ENCODE data around the gene RAB40AL. TPM values are rescaled to one million over a fixed set of nuclear protein-coding genes. Genes with fewer than 3 reads are reported as not detected.

The RAB40AL gene
- total and polyA plus RNA-seq, 10 of the 15 experiments (the other 5 are each of a cell fraction or from before 2014, with no cell fraction given): 0.13 to 0.45 (median 0.23) TPM; not detected in 4

DNA sequence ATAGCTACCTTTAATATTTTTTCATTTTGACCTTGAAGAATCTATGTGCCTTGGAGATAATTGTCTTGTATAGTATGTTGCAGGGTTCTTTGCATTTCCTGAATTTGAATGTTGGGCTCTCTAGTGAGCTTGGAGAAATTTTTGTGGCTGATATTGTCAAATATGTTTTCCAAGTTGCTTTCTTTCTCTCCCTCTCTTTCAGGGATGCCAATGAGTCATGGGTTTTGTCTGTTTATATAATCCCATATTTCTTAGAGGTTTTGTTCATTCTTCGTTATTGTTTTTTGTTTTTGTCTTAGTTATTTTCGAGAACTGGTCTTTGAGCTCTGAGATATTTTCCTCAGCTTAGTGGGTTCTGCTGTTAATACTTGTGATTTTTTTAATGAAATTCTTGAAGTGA lies 20.7 kb downstream of the RAB40AL start:
- Histone ChIP-seq H3K27ac (ENCODE audit: control insufficient read depth, insufficient read depth) (no peak overlapping the region), H3K27me3 (replicated peaks in 1 of 2; ENCODE audit: control insufficient read depth in 2 of 2, insufficient read depth in 2 of 2, low read length in 1 of 2) (no peaks in the 10 kb centered on the region), H3K4me2 (ENCODE audit: control insufficient read depth, insufficient read depth) (no peak overlapping the region), H3K79me2 (ENCODE audit: control insufficient read depth, insufficient read depth, low read length) (no peaks in the 10 kb centered on the region), H3K9ac (ENCODE audit: control insufficient read depth, insufficient read depth, low read length) (no peak overlapping the region), H3K36me3 (ENCODE audit: control insufficient read depth in 2 of 2, insufficient read depth in 2 of 2, low read length in 1 of 2) (no peaks in the 10 kb centered on the region), H3K9me3 (replicated peaks; ENCODE audit: control insufficient read depth, insufficient read depth, low read length) (no peaks in the 10 kb centered on the region), H3K4me1 (ENCODE audit: control insufficient read depth, insufficient read depth, low read length) (no peaks in the 10 kb centered on the region), H2AFZ (ENCODE audit: control insufficient read depth, low read depth, low read length) (no peak overlapping the region), H3K4me3 (no peak overlapping the region), H4K20me1 (ENCODE audit: control insufficient read depth, insufficient read depth) (no peaks in the 10 kb centered on the region)
- ChIA-PET POLR2A (no interaction called here), SMC1A (ENCODE audit: uncharacterized antibody, unreplicated experiment) (interaction anchor here (0.8 kb wide), 1 partner anchor 11 kb away, joined by 3 read pairs; no protein-coding TSS in a partner anchor), CTCF (interaction anchor here (1.6 kb wide), 1 partner anchor 23 kb away, joined by 3 read pairs; no protein-coding TSS in a partner anchor), RAD21 (ENCODE audit: unreplicated experiment) (interaction anchor here (0.6 kb wide), 1 partner anchor 20 kb away, joined by 3 read pairs; no protein-coding TSS in a partner anchor)
- in situ Hi-C loops (cut with MboI): no loop called here
- ATAC-seq (no peak), DNase-seq (ENCODE audit: low read depth, low spot score) (no peak), FAIRE-seq (no peak)
- TF ChIP-seq RFX5 (IDR thresholded peaks at IDR 0.05; ENCODE audit: low read depth, low read length) (no peak), ESRRA (IDR thresholded peaks at IDR 0.05; ENCODE audit: low read length) (no peak), POLR2A (IDR thresholded peaks at IDR 0.05; ENCODE audit: low read depth, low read length) (no peak), MEF2A (IDR thresholded peaks at IDR 0.05; ENCODE audit: insufficient read depth, low read depth, low read length) (no peak)
- intact Hi-C loops (cut with micrococcal nuclease; ENCODE audit: unreplicated experiment): no loop called here
- 21% methylated on average over 2 of the region's 2 CpGs for WGBS (ENCODE audit: insufficient coverage, insufficient replicate concordance, low lambda C conversion rate, missing lambda C conversion rate)
- BruUV-seq (replicated peaks): no TSS peak

DNA sequence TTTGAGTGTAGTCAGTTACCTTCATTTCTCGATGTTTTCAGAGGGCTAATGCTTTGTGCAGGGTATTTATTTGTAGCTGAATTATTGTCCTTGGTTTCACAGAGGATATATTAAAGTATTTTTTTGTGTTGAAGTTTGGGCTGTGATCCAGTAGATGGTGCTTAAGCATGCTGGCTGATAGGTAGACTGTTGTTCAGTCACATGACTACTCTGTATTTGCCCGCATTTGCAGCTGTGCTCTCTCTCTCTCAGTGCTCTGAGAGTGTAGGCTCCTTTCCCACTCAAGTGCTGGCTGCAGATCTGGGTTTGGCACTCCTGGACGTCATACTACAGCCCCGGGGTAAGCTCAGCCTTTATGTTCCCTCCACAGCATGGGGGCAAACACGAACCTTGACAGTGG lies 21.7 kb downstream of the RAB40AL start:
- CTCF ChIA-PET: no interaction called here

More for the DNA sequence above, 21.7 kb downstream of the RAB40AL start:
- no peak overlapping the region for H2AFZ ChIP-seq (ENCODE audit: control insufficient read depth, low read depth, low read length)
- no peaks in the 10 kb centered on the region for H3K27me3 ChIP-seq (replicated peaks in 1 of 2; ENCODE audit: control insufficient read depth in 2 of 2, insufficient read depth in 2 of 2, low read length in 1 of 2)
- no peak overlapping the region for H3K9ac ChIP-seq (ENCODE audit: control insufficient read depth, insufficient read depth, low read length)
- H3K79me2 ChIP-seq (ENCODE audit: control insufficient read depth, insufficient read depth, low read length): no peaks in the 10 kb centered on the region
- BruUV-seq (replicated peaks): no TSS peak
- ChIA-PET RAD21 (ENCODE audit: unreplicated experiment) (no interaction called here), SMC1A (ENCODE audit: uncharacterized antibody, unreplicated experiment) (no interaction called here), POLR2A (no interaction called here)
- H3K9me3 ChIP-seq (replicated peaks; ENCODE audit: control insufficient read depth, insufficient read depth, low read length): no peaks in the 10 kb centered on the region
- no peaks in the 10 kb centered on the region for H3K36me3 ChIP-seq (ENCODE audit: control insufficient read depth in 2 of 2, insufficient read depth in 2 of 2, low read length in 1 of 2)
- H3K4me1 ChIP-seq (ENCODE audit: control insufficient read depth, insufficient read depth, low read length): no peaks in the 10 kb centered on the region
- in situ Hi-C loops (cut with MboI): no loop called here
- intact Hi-C loops (cut with micrococcal nuclease; ENCODE audit: unreplicated experiment): no loop called here
- no peak for ATAC-seq
- no peak for DNase-seq (ENCODE audit: low read depth, low spot score)
- TF ChIP-seq RAD51 (IDR thresholded peaks at IDR 0.05) (no peak), RB1 (IDR thresholded peaks at IDR 0.05; ENCODE audit: borderline replicate concordance) (no peak), CBX5 (IDR thresholded peaks at IDR 0.05; ENCODE audit: low read depth) (no peak), STAT3 (IDR thresholded peaks at IDR 0.05; ENCODE audit: low read depth, low read length) (no peak), SMAD5 (IDR thresholded peaks at IDR 0.05; ENCODE audit: low read depth) (no peak), MXI1 (IDR thresholded peaks at IDR 0.05; ENCODE audit: low read depth, low read length) (no peak), TARDBP (IDR thresholded peaks at IDR 0.05; ENCODE audit: borderline replicate concordance) (no peak), ZZZ3 (IDR thresholded peaks at IDR 0.05; ENCODE audit: control insufficient read depth, insufficient read length, low read depth) (no peak), ZNF274 (IDR thresholded peaks at IDR 0.05; ENCODE audit: insufficient read depth, insufficient read length) (no peak), TCF7 (IDR thresholded peaks at IDR 0.05; ENCODE audit: borderline replicate concordance) (no peak)
- TF ChIP-seq, protein P1, sequence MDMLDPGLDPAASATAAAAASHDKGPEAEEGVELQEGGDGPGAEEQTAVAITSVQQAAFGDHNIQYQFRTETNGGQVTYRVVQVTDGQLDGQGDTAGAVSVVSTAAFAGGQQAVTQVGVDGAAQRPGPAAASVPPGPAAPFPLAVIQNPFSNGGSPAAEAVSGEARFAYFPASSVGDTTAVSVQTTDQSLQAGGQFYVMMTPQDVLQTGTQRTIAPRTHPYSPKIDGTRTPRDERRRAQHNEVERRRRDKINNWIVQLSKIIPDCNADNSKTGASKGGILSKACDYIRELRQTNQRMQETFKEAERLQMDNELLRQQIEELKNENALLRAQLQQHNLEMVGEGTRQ (IDR thresholded peaks at IDR 0.05; ENCODE audit: borderline replicate concordance, low read depth, low read length): no peak
- TF ChIP-seq, protein P2, sequence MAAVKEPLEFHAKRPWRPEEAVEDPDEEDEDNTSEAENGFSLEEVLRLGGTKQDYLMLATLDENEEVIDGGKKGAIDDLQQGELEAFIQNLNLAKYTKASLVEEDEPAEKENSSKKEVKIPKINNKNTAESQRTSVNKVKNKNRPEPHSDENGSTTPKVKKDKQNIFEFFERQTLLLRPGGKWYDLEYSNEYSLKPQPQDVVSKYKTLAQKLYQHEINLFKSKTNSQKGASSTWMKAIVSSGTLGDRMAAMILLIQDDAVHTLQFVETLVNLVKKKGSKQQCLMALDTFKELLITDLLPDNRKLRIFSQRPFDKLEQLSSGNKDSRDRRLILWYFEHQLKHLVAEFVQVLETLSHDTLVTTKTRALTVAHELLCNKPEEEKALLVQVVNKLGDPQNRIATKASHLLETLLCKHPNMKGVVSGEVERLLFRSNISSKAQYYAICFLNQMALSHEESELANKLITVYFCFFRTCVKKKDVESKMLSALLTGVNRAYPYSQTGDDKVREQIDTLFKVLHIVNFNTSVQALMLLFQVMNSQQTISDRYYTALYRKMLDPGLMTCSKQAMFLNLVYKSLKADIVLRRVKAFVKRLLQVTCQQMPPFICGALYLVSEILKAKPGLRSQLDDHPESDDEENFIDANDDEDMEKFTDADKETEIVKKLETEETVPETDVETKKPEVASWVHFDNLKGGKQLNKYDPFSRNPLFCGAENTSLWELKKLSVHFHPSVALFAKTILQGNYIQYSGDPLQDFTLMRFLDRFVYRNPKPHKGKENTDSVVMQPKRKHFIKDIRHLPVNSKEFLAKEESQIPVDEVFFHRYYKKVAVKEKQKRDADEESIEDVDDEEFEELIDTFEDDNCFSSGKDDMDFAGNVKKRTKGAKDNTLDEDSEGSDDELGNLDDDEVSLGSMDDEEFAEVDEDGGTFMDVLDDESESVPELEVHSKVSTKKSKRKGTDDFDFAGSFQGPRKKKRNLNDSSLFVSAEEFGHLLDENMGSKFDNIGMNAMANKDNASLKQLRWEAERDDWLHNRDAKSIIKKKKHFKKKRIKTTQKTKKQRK (IDR thresholded peaks at IDR 0.05; ENCODE audit: low read depth, low read length): no peak
- no peak overlapping the region for H3K4me2 ChIP-seq (ENCODE audit: control insufficient read depth, insufficient read depth)
- no peak overlapping the region for H3K4me3 ChIP-seq
- no peak for FAIRE-seq
- no peaks in the 10 kb centered on the region for H4K20me1 ChIP-seq (ENCODE audit: control insufficient read depth, insufficient read depth)
- no peak overlapping the region for H3K27ac ChIP-seq (ENCODE audit: control insufficient read depth, insufficient read depth)
- 37% methylated on average over 5 of the region's 5 CpGs for WGBS (ENCODE audit: insufficient coverage, insufficient replicate concordance, low lambda C conversion rate, missing lambda C conversion rate)
